ENCODE measurements around the gene OR51A7. TPM values are rescaled to one million over a fixed set of nuclear protein-coding genes. Genes with fewer than 3 reads are reported as not detected.
"Not testable (repeated sequence)": the region's sequence is repeated elsewhere in the genome, so short reads cannot be mapped to it uniquely, and the experiment has no call there.

Gene OR51A7, protein sequence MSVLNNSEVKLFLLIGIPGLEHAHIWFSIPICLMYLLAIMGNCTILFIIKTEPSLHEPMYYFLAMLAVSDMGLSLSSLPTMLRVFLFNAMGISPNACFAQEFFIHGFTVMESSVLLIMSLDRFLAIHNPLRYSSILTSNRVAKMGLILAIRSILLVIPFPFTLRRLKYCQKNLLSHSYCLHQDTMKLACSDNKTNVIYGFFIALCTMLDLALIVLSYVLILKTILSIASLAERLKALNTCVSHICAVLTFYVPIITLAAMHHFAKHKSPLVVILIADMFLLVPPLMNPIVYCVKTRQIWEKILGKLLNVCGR
- not detected for total RNA-seq
- long read RNA-seq, donor 1, result 0 reads
- long read RNA-seq, donor 2, result 0 reads

DNA sequence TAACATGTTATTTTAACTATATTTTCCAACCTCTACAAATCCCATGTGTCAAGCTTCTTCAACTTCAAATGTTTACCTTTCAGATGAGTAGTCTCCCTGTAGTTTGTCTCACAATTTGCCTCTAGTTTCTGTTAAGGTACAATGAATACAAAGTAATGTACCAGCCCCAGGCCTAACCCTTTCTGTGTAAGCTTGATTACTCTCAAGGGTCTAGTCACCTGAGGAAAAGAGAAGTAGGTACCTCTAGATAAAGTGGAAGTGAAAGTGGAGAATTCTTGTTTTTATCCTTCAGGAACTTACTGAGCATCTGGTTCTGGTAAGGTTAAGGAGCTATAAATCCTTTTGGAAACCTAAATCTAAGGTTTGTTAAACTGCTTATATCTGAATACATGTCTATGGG is at the start of gene OR51A7:
Gene OR51A7, plus strand, starts transcription at position 300 of the 400 bp plus-strand sequence. CDS start 3,587 bp downstream, outside the sequence.
- intact Hi-C loops (cut with DNase I, micrococcal nuclease), result no loop called here
- H3K4me3 ChIP-seq, result no peak within 1 kb of the TSS
- no peaks in the 10 kb centered on the region for H3K9me3 ChIP-seq
- TF ChIP-seq, protein P1, sequence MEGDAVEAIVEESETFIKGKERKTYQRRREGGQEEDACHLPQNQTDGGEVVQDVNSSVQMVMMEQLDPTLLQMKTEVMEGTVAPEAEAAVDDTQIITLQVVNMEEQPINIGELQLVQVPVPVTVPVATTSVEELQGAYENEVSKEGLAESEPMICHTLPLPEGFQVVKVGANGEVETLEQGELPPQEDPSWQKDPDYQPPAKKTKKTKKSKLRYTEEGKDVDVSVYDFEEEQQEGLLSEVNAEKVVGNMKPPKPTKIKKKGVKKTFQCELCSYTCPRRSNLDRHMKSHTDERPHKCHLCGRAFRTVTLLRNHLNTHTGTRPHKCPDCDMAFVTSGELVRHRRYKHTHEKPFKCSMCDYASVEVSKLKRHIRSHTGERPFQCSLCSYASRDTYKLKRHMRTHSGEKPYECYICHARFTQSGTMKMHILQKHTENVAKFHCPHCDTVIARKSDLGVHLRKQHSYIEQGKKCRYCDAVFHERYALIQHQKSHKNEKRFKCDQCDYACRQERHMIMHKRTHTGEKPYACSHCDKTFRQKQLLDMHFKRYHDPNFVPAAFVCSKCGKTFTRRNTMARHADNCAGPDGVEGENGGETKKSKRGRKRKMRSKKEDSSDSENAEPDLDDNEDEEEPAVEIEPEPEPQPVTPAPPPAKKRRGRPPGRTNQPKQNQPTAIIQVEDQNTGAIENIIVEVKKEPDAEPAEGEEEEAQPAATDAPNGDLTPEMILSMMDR (IDR thresholded peaks at IDR 0.05), result no peak
- no peak for ATAC-seq
- H3K36me3 ChIP-seq (ENCODE audit: low read depth), result no peaks in the 10 kb centered on the region
- DNase-seq, result no peak
- no peaks in the 10 kb centered on the region for H3K4me1 ChIP-seq (ENCODE audit: low read depth)

DNA sequence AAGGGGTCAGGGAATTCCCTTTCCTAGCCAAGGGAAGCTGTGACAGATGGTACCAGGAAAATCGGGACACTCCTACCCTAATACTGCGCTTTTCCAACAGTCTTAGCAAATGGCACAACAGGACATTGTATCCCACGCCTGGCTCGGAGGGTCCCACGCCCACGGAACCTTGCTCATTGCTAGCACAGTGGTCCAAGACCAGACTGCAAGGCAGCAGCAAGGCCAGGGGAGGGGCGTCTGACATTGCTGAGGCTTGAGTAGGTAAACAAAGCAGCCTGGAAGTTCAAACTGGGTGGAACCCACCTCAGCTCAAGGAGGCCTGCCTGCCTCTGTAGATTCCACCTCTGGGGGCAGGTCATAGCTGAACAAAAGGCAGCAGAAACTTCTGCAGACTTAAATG is 49.3 kb upstream of the OR51A7 start:
- H3K9me3 ChIP-seq; H3K4me1 ChIP-seq (ENCODE audit: low read depth); ATAC-seq; intact Hi-C loops (cut with DNase I, micrococcal nuclease); H3K4me3 ChIP-seq; DNase-seq; H3K36me3 ChIP-seq (ENCODE audit: low read depth): not testable (repeated sequence)

DNA sequence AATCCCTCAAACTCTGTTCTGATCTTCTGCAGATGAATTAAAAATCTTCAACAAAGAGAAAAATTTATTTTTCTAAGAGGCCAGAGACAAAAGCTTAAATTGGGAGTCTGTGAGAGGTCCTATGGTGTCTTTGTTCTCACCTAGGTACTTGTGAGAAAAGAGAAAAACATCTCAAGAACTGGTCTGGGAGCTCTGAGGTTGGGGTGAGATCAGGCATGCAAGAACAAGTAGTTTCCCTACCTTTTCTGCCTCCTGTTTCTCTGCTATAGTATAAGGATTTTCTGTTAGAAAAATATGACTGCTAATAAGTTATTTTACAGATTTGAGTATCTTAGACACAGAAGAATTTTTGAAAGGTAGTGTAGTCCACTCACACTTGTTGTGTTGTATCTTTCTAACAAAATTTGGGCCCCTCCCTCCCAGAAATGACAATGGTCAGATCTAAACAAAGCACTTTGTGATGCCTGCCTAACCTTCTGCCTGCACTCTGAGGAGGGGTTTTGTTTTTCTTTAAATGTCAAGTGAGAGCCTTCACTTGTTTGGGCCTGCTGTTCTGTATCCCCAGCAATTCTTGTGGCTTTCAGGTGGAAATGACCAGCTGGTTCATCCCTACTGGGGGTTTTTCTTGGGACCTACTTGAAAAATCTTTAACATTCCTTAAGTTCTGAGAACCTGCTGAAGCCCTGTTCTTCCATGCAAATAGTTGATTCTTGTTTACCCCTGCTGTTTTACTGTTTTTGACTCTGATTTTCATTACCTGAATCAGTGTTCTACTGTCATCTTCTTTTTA is 40.9 kb upstream of the OR51A7 start:
- ATAC-seq (no peak), DNase-seq (no peak)
- H3K4me1 ChIP-seq (ENCODE audit: low read depth), result no peaks in the 10 kb centered on the region
- no peaks in the 10 kb centered on the region for H3K9me3 ChIP-seq
- H3K4me3 ChIP-seq, result no peak overlapping the region
- H3K36me3 ChIP-seq (ENCODE audit: low read depth), result no peaks in the 10 kb centered on the region
- intact Hi-C loops (cut with DNase I, micrococcal nuclease), result no loop called here
- TF ChIP-seq, protein P1 (IDR thresholded peaks at IDR 0.05), result no peak

DNA sequence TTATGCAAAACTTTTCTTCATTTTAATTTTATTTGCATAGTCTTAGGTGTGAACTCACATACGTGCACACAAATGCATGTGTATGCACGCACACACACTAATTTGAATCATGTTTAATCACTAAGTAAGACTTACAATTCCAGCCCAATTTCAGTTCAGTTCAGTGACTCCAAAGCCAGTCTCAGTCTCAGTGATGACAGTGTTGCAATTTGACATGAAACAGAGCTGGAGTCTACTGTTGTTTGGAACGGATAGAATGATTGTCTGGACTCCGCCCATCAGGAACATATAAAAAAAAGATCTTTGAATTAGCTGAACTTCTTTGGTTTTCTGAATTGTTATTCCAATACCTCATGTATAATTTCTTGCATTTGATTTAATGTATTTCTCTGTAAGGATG is 39.7 kb upstream of the OR51A7 start:
- no peaks in the 10 kb centered on the region for H3K36me3 ChIP-seq (ENCODE audit: low read depth)
- DNase-seq (no peak), ATAC-seq (no peak)
- H3K4me1 ChIP-seq (ENCODE audit: low read depth), result no peaks in the 10 kb centered on the region
- no peak overlapping the region for H3K4me3 ChIP-seq
- H3K9me3 ChIP-seq, result no peaks in the 10 kb centered on the region
- TF ChIP-seq, protein P1 (IDR thresholded peaks at IDR 0.05), result no peak
- intact Hi-C loops (cut with DNase I, micrococcal nuclease), result no loop called here

DNA sequence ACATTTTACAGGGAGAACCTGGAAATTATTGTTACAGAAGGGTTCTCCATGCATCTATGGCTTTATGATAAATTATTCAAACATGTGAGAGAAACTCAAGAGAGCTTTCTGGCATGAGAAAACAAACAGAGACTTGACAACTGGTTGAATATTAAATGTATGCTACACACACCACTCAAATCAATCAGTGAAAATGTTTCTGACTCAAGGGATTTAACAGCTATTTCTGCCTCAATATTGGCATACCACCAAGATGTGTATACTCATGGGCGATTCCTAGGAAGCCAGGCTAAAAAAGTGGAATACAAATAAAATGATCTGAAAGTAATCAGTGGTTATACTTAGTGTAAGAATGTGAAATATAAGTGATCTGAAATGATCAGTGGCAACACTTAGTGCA is 37.7 kb upstream of the OR51A7 start:
- Histone ChIP-seq H3K4me3 (no peak overlapping the region), H3K4me1 (ENCODE audit: low read depth) (no peaks in the 10 kb centered on the region), H3K9me3 (no peaks in the 10 kb centered on the region), H3K36me3 (ENCODE audit: low read depth) (no peaks in the 10 kb centered on the region)
- DNase-seq (no peak), ATAC-seq (no peak)
- TF ChIP-seq, protein P1 (IDR thresholded peaks at IDR 0.05), result no peak
- intact Hi-C loops (cut with DNase I, micrococcal nuclease), result no loop called here

DNA sequence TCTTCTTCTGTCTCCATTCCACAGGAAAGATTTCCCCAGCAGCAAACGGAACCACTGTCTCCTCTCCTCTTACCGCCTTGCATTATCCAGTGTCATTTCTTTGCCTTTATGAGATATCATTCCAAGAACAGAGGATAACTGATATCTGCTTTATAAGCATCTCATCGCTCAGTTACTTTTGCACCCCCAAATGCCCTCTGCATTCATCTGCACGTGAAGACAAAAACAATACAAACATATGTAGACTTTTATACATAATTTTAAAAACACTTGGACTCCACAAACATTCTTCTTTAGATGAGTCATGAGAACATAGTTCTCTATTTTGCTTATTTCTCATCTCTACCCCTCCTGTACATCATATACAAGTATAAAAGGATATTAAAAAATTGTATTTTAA is 22.4 kb upstream of the OR51A7 start:
- Histone ChIP-seq H3K4me1 (ENCODE audit: low read depth) (no peaks in the 10 kb centered on the region), H3K9me3 (no peaks in the 10 kb centered on the region), H3K4me3 (no peak overlapping the region), H3K36me3 (ENCODE audit: low read depth) (no peaks in the 10 kb centered on the region)
- DNase-seq (no peak), ATAC-seq (no peak)
- intact Hi-C loops (cut with DNase I, micrococcal nuclease), result no loop called here
- TF ChIP-seq, protein P1 (IDR thresholded peaks at IDR 0.05), result no peak

All from mucosa of descending colon (tissue), 3 donors.